ENCODE results near the gene WNT10A.

Gene WNT10A

GRCh38 chr2:218856896-218857243 lies 23.8 kb upstream of the WNT10A start:
- no peak for DNase-seq (ENCODE audit: low read depth, low spot score)
- no peak overlapping the region for H3K27ac ChIP-seq

GRCh38 chr2:218857371-218858137 lies 23.1 kb upstream of the WNT10A start:
- H3K27ac ChIP-seq: no peak overlapping the region
- no peak for DNase-seq (ENCODE audit: low read depth, low spot score)

GRCh38 chr2:218858138-218858445 lies 22.6 kb upstream of the WNT10A start:
- H3K27ac ChIP-seq: no peak overlapping the region
- no peak for DNase-seq (ENCODE audit: low read depth, low spot score)

GRCh38 chr2:218858671-218859555 lies 21.7 kb upstream of the WNT10A start:
- DNase-seq (ENCODE audit: low read depth, low spot score): no peak

GRCh38 chr2:218859556-218859987 lies 21.1 kb upstream of the WNT10A start, which contains the start of gene WNT6:
WNT6 (plus strand) TSS chr2:218859805; CDS start chr2:218860038, 233 bp downstream.
- no peak for DNase-seq (ENCODE audit: low read depth, low spot score)
- no peak within 1 kb of the TSS for H3K27ac ChIP-seq

More at GRCh38 chr2:218858671-218859555, 21.7 kb upstream of the WNT10A start:
- H3K27ac ChIP-seq: no peak overlapping the region

GRCh38 chr2:218859988-218860831 lies 20.4 kb upstream of the WNT10A start:
- H3K27ac ChIP-seq: no peak overlapping the region
- no peak for DNase-seq (ENCODE audit: low read depth, low spot score)

- DNase-seq (ENCODE audit: low read depth, low spot score): no peak
- H3K27ac ChIP-seq: no peak overlapping the region
These were observed 19.7 kb upstream of the WNT10A start for GRCh38 chr2:218860950-218861381.

GRCh38 chr2:218861645-218862318 lies 18.9 kb upstream of the WNT10A start:
- H3K27ac ChIP-seq: no peak overlapping the region
- DNase-seq (ENCODE audit: low read depth, low spot score): no peak

GRCh38 chr2:218863021-218863520 lies 17.6 kb upstream of the WNT10A start:
- DNase-seq (ENCODE audit: low read depth, low spot score): no peak
- no peak overlapping the region for H3K27ac ChIP-seq

- no peak overlapping the region for H3K27ac ChIP-seq
- DNase-seq (ENCODE audit: low read depth, low spot score): no peak
These were observed 15.3 kb upstream of the WNT10A start for GRCh38 chr2:218865396-218865795.

- no peak for DNase-seq (ENCODE audit: low read depth, low spot score)
- H3K27ac ChIP-seq: no peak overlapping the region
These were observed 14.7 kb upstream of the WNT10A start for GRCh38 chr2:218865999-218866398.

GRCh38 chr2:218867900-218868299 lies 12.8 kb upstream of the WNT10A start:
- no peak overlapping the region for H3K27ac ChIP-seq
- DNase-seq (ENCODE audit: low read depth, low spot score): no peak

GRCh38 chr2:218869064-218869463 lies 11.6 kb upstream of the WNT10A start:
- H3K27ac ChIP-seq: no peak overlapping the region
- no peak for DNase-seq (ENCODE audit: low read depth, low spot score)

GRCh38 chr2:218870984-218871344 lies 9.7 kb upstream of the WNT10A start:
- no peak for DNase-seq (ENCODE audit: low read depth, low spot score)
- no peak overlapping the region for H3K27ac ChIP-seq

GRCh38 chr2:218871345-218872302 lies 9.0 kb upstream of the WNT10A start:
- no peak for DNase-seq (ENCODE audit: low read depth, low spot score)
- no peak overlapping the region for H3K27ac ChIP-seq

GRCh38 chr2:218872645-218873358 lies 7.8 kb upstream of the WNT10A start:
- no peak for DNase-seq (ENCODE audit: low read depth, low spot score)
- H3K27ac ChIP-seq: no peak overlapping the region

GRCh38 chr2:218873359-218874194 lies 7.1 kb upstream of the WNT10A start:
- no peak overlapping the region for H3K27ac ChIP-seq
- no peak for DNase-seq (ENCODE audit: low read depth, low spot score)

Data from epithelial cell of prostate (primary cell).